Cardiac muscle cell (in vitro differentiated cells and primary cell): ENCODE results near the gene FHIT. TPM values are rescaled to one million over a fixed set of nuclear protein-coding genes. Genes with fewer than 3 reads are reported as not detected.

Experiments
- DNase-seq, 2 donors: peaks; one replicate each; pipeline versions ENCODE4 v3.0.0 to v3.0.0-alpha.2; 2010 to 2017; ENCODE audit warnings: low read depth in 1 of 2, low spot score in 1 of 2
- H3K27ac ChIP-seq: fragments of 200-600 bp; sonication (generic); 2 replicates; pipeline ENCODE4 v1.5.1; 2016
- H3K27me3 ChIP-seq: fragments of 200-600 bp; sonication (generic); 2 replicates; pipeline ENCODE4 v1.6.0; 2016; ENCODE audit warnings: control low read depth
- H3K36me3 ChIP-seq: fragments of 200-600 bp; sonication (generic); 2 replicates; pipeline ENCODE4 v1.5.1; 2016; ENCODE audit warnings: control low read depth
- H3K4me1 ChIP-seq: fragments of 200-600 bp; sonication (generic); 2 replicates; pipeline ENCODE4 v1.8.1; 2017; ENCODE audit warnings: low read depth, mild to moderate bottlenecking, mixed run types
- H3K4me3 ChIP-seq: fragments of 200-600 bp; sonication (generic); 2 replicates; pipeline ENCODE4 v1.5.1; 2016; ENCODE audit warnings: mild to moderate bottlenecking
- H3K9me3 ChIP-seq: fragments of 200-600 bp; sonication (generic); 2 replicates; pipeline ENCODE4 v1.5.1; 2017; ENCODE audit warnings: low read depth, mild to moderate bottlenecking, control low read depth
- CTCF ChIP-seq: IDR thresholded peaks from 2 replicates; pipeline ENCODE4 v1.5.1; 2012; ENCODE audit warnings: low read depth, mild to moderate bottlenecking, low read length
- polyA plus RNA-seq: library from polyadenylated mRNA; unstranded; fragments of >200 nt; fragmentation: Nextera tagmentation; extraction: Ambion mirVana; gene quantifications from 2 replicates; pipeline ENCODE4 v1.2.1, GENCODE V29; 2016
- total RNA-seq: library from RNA; depleted of rRNA; stranded (reverse); fragments of >200 nt; gene quantifications from 2 replicates; pipeline ENCODE4 v1.2.3, GENCODE V29; 2016

The FHIT gene
- total and polyA plus RNA-seq, 2 experiments from 2014 or later, result 6.9 to 12.5 TPM

- Histone ChIP-seq H3K4me3 (no peak overlapping the region), H3K36me3 (no peaks in the 10 kb centered on the region), H3K27me3 (no peaks in the 10 kb centered on the region), H3K4me1 (peaks cover 44% of the 10 kb centered on the region), H3K27ac (no peak overlapping the region), H3K9me3 (no peaks in the 10 kb centered on the region)
- DNase-seq, result no peak
- TF ChIP-seq CTCF, result no peak
Measured at GRCh38 chr3:60629816-60630215, 621.4 kb downstream of the FHIT start.

- Histone ChIP-seq H3K36me3 (no peaks in the 10 kb centered on the region), H3K4me1 (no peaks in the 10 kb centered on the region), H3K4me3 (no peak overlapping the region), H3K27me3 (no peaks in the 10 kb centered on the region), H3K27ac (no peak overlapping the region), H3K9me3 (no peaks in the 10 kb centered on the region)
- DNase-seq, result no peak
- TF ChIP-seq CTCF, result no peak
Measured at GRCh38 chr3:60622349-60622748, 628.9 kb downstream of the FHIT start.

- H3K4me3 ChIP-seq, result no peak overlapping the region
- no peaks in the 10 kb centered on the region for H3K36me3 ChIP-seq
- no peaks in the 10 kb centered on the region for H3K4me1 ChIP-seq
- no peaks in the 10 kb centered on the region for H3K27me3 ChIP-seq
- no peak overlapping the region for H3K27ac ChIP-seq
- no peaks in the 10 kb centered on the region for H3K9me3 ChIP-seq
- no peak for DNase-seq
- TF ChIP-seq CTCF, result no peak
Measured at GRCh38 chr3:60617188-60617587, 634.1 kb downstream of the FHIT start.

GRCh38 chr3:60613769-60614303 lies 637.4 kb downstream of the FHIT start:
- H3K4me3 ChIP-seq, result no peak overlapping the region
- no peaks in the 10 kb centered on the region for H3K4me1 ChIP-seq
- no peak for TF ChIP-seq CTCF
- no peaks in the 10 kb centered on the region for H3K36me3 ChIP-seq
- no peaks in the 10 kb centered on the region for H3K9me3 ChIP-seq
- no peak for DNase-seq
- H3K27ac ChIP-seq, result no peak overlapping the region
- H3K27me3 ChIP-seq, result no peaks in the 10 kb centered on the region

GRCh38 chr3:60610441-60611112 lies 640.7 kb downstream of the FHIT start:
- no peak for TF ChIP-seq CTCF
- Histone ChIP-seq H3K4me1 (no peaks in the 10 kb centered on the region), H3K4me3 (no peak overlapping the region), H3K9me3 (no peaks in the 10 kb centered on the region), H3K27me3 (no peaks in the 10 kb centered on the region), H3K36me3 (no peaks in the 10 kb centered on the region), H3K27ac (no peak overlapping the region)
- peak in 1 of 2 donors; percentile 50 for DNase-seq
